Measurements from ENCODE around the gene BOLA1.
"Not testable (repeated sequence)": the region's sequence is repeated elsewhere in the genome, so short reads cannot be mapped to it uniquely, and the experiment has no call there.

BOLA1 gene

GRCh38 chr1:149932474-149932873, 33.1 kb downstream of the BOLA1 start:
- no peak for DNase-seq

DNA sequence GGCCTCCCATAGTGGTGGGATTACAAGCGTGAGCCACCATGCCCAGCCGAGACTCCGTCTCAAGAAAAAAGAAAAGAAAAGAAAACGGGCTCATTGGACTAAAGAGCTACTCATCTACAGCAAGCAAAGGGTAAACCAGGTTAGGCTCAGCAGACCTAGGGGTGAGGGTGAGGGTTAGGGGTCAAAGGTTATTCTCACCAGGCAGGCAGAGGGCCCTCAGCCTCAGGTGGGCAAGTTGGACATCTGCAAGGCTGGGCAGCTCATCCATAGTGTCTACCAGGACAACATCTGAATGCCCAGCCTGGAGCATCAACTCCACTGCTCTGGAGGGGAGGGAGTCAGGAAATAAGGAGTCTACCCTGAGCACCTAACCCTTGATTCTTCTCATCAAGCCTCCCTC, 33.8 kb downstream of the BOLA1 start:
- DNase-seq, result no peak

- DNase-seq, result no peak
Measured at GRCh38 chr1:149934356-149934755, 35.0 kb downstream of the BOLA1 start.

DNA sequence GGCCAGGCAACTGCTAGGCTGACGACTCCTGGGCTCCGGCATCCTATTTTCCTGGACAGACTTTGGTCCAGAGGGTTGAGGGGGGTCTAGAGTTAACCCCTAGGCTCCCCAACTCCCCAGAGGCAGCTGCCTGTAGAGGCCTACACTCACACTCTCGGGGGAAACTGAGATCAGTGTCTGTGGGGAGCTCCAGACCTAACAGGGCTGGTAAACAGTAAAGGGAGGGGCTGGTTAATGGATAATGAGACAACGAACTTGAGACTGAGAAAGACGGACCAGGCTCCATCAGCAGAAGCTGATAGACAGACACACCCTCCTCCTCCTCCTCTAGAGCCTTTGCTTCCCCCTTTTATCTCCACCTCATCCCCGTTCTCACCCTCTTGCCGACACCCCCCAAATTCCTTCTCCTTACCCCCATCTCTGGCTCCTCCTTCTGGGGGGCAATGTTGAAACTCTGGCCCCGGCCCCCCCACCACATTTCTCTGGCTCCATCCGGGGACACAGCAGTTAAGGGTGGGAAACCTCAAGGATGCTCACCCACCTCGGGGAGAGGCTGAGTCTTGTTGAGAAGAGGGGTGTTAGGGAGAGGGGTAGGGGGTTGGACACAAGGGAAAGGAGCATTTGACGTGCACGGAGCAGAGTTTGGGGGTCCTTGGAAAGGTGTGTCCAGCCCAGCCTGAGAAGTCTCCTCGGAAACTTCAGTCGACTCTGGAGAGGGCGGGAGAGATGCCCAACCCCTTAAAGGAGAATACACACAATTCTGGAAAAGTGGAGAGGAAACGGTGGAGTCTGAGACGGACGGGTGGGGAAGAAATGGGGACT, 37.0 kb downstream of the BOLA1 start, which contains the start of gene MTMR11:
Gene MTMR11 (minus strand): TSS at position 710 of the 822 bp plus-strand sequence. CDS start 232 bp downstream, at position 478.
- DNase-seq, result no peak

DNA sequence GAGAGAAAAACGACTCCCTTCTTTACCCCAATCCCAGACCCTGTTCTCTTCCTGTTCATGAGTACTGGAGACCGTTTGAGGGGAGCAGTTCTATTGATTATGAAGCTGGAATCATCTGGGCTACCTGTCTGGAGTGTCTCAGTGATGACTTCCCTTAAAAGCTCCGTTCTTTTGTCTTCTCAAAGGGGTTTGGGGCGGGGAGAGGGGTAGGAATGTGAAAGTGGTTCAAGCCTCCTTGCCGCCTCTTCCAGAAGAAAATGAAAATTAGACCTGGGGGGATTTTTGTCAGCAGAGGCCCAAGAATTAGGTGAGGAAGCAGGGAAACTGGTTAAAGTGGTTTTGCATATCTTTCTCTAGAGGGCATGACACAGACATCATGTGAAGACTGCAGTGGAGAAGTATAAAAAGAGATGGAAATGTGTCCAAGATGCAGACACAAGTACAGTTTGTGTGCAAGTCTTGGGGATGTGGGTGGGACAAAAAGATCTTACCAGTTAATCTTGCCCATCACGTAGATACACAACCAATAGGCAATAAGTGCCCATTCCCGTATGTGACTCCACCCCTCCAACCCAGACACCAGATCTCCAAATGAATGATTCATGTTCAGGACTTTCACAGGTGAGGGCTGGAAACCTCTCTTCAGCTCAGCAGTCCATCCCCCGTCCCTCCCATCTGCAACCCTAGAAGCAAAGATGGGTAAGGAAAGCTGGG, 37.8 kb downstream of the BOLA1 start:
- DNase-seq, result no peak

DNA sequence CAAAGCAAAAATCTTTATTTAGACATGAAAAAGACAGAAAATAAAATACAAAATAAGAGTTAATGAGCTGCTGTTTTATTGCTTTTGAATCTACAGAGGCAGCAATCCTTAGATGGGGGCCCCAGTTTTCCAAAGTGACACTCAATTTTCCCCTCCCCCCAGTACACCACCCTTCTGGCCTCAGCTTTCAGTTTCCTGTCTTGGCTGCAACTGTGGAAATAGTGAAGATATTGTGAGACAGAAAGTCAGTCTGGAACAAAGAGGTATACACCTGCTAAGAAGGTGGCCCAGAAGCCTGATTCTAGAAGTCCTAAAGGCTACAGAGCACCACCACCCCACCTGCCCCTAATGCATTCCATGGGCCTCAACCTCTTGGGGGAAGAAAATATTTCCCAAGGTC, 38.4 kb downstream of the BOLA1 start:
- DNase-seq, result no peak

- not testable (repeated sequence) for DNase-seq
Measured at GRCh38 chr1:149938668-149939003, 39.3 kb downstream of the BOLA1 start.

DNA sequence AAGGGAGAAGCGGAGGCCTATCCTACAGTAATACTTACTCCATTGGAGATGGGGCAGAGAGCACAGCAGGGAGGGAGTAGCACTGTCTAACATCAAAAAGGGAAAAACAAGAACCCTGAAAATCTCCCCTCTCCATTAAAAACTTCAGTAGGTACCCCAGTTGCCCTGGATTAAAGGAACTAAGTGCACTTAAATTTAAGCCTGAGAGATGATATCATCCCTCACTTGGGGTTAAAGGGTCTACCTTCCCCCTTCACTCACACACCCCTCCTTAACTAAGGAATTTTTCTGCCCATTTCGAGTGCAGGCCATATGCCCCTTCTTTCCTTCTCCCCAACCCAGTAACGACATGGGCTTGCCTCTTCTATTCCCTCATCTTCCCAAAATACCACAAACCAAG, 41.1 kb downstream of the BOLA1 start:
- DNase-seq, result no peak

DNA sequence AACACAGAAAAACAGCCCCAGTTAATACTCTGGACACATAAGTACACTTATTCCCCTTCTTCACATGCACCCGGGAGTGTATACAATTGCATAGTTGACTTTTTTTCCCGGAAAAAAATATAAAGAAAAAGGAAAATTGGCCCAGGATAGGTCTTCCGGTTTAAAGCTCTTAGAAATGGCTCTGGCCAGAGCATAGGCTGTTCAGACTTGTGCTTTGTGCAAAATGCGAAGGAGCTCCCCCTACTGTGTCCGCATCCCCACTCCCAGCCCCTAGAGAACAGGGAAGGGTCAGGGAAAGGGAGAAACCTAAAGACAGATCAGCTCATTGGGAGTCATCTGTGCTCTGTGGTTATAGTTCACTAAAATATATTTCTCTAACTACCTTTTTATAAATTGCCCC, 42.8 kb downstream of the BOLA1 start:
- DNase-seq, result no peak

DNA sequence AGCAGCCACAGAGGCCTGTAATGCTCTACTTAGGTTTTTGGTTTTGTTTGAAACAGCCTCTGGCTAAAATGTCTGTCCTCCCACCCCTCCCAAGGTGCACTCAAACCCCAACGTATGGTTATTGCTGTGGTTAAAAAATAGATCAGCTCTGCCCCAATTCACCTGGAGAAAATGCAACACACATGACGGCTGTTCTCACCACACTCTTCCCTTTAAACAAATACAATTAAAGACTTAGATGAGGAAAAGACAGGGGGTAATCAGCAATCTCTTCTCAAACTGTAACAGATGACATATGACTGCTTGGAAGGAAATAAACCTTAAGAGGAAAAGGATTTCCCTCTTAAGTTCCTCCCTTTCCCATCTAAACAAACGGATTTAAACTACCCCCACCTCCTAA, 43.5 kb downstream of the BOLA1 start:
- no peak for DNase-seq

- DNase-seq, result no peak
Measured at GRCh38 chr1:149945206-149945605, 45.8 kb downstream of the BOLA1 start.

DNA sequence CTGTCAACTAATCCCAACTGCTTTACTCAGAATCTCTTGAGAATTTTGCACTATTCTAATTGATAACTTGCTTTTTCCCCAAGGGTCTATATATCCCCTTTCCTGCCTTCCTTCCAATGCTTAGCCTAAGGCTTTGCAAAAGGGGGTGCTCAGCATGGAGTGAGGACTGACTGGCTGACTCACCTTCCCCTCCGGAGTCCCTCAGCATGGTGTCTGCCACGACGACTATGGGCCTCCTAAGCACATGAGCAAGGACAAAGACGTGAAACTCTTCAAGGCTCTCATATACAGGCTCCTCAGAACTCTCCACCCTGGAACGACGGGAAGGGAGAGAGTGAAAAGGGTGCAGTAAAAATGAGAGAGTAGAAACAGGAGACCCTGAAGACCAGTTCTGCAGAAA, 50.5 kb downstream of the BOLA1 start:
- DNase-seq, result no peak

All from stimulated activated CD8-positive, alpha-beta memory T cell treated with anti-CD3 and anti-CD28 coated beads, Interleukin-4, amount 100 ng/mL, for 48 hours (primary cell).